Neural cell (in vitro differentiated cells): ENCODE results near the gene TNFRSF14. TPM values are rescaled to one million over a fixed set of nuclear protein-coding genes. Genes with fewer than 3 reads are reported as not detected.

Experiments
- H2AFZ ChIP-seq: fragments of 200-600, 300-800 bp; sonication (generic), shearing (Covaris generic); 2 replicates; pipeline ENCODE4 v1.6.0; 2014; ENCODE audit warnings: low read depth, mild to moderate bottlenecking, antibody characterized with exemption, low read length, moderate library complexity
- H3F3A ChIP-seq: fragments of 200-600 bp; shearing (Covaris generic); 2 replicates; pipeline ENCODE4 v1.6.1; 2016; ENCODE audit warnings: mild to moderate bottlenecking, moderate library complexity, mixed read lengths, antibody characterized with exemption, low read length; ENCODE audit not compliant: insufficient read depth, poor library complexity, severe bottlenecking
- H3K27ac ChIP-seq: fragments of 200-600, 300-800 bp; sonication (generic), shearing (Covaris generic); 2 replicates; pipeline ENCODE4 v1.5.1; 2014; ENCODE audit warnings: mild to moderate bottlenecking, low read length, moderate library complexity
- H3K27me3 ChIP-seq: fragments of 300-800, 200-600 bp; sonication (generic), shearing (Covaris generic); 2 replicates; pipeline ENCODE4 v1.6.0; 2014; ENCODE audit warnings: mild to moderate bottlenecking, low read depth, low read length, moderate library complexity; ENCODE audit not compliant: insufficient read depth
- H3K36me3 ChIP-seq: fragments of 300-800, 200-600 bp; sonication (generic), shearing (Covaris generic); 2 replicates; pipeline ENCODE4 v1.5.1; 2014; ENCODE audit warnings: mild to moderate bottlenecking, antibody characterized with exemption, low read length, moderate library complexity; ENCODE audit not compliant: insufficient read depth
- H3K4me2 ChIP-seq: fragments of 300-800, 200-600 bp; sonication (generic), shearing (Covaris generic); 2 replicates; pipeline ENCODE4 v1.6.0; 2014; ENCODE audit warnings: mild to moderate bottlenecking, low read length
- H3K4me3 ChIP-seq: fragments of 300-800, 200-600 bp; sonication (generic), shearing (Covaris generic); 2 replicates; pipeline ENCODE4 v1.5.1; 2014; ENCODE audit warnings: mild to moderate bottlenecking, low read length, moderate library complexity
- H3K79me2 ChIP-seq: fragments of 200-600 bp; shearing (Covaris generic); replicated peaks from 2 replicates; pipeline ENCODE4 v1.6.0; 2014; ENCODE audit warnings: mild to moderate bottlenecking, low read length, moderate library complexity; ENCODE audit not compliant: insufficient read depth
- H3K9ac ChIP-seq: fragments of 300-800, 200-600 bp; sonication (generic), shearing (Covaris generic); 2 replicates; pipeline ENCODE4 v1.6.1; 2016; ENCODE audit warnings: mild to moderate bottlenecking, low read length, mixed read lengths
- H3K9me2 ChIP-seq: fragments of 200-600 bp; shearing (Covaris generic); 2 replicates; pipeline ENCODE4 v1.6.1; 2016; ENCODE audit warnings: mild to moderate bottlenecking, low read length, mixed read lengths; ENCODE audit not compliant: insufficient read depth
- H3K9me3 ChIP-seq: fragments of 200-600, 300-800 bp; sonication (generic), shearing (Covaris generic); 2 replicates; pipeline ENCODE4 v1.6.1; 2016; ENCODE audit warnings: mild to moderate bottlenecking, mixed run types, low read length, moderate library complexity, mixed read lengths
- H4K20me1 ChIP-seq: fragments of 200-600 bp; shearing (Covaris generic); 2 replicates; pipeline ENCODE4 v1.6.1; 2016; ENCODE audit warnings: mild to moderate bottlenecking, mixed run types; ENCODE audit not compliant: insufficient read depth
- EP300 ChIP-seq: fragments of 450-650 bp; conservative IDR thresholded peaks from 2 replicates; pipeline ENCODE4 v1.6.1; 2014; ENCODE audit warnings: antibody characterized with exemption, mild to moderate bottlenecking, moderate library complexity; ENCODE audit not compliant: poor library complexity, severe bottlenecking
- EZH2 ChIP-seq: fragments of 200-600, 300-800 bp; shearing (Covaris generic), sonication (generic); IDR thresholded peaks from 2 replicates; pipeline ENCODE4 v1.6.1; 2014; ENCODE audit warnings: antibody characterized with exemption, low read length, borderline replicate concordance, mild to moderate bottlenecking; ENCODE audit not compliant: insufficient read depth, poor library complexity, severe bottlenecking
- MXI1 ChIP-seq: fragments of 450-650 bp; conservative IDR thresholded peaks from 2 replicates; pipeline ENCODE4 v1.6.1; 2014; ENCODE audit warnings: antibody characterized with exemption, mild to moderate bottlenecking; ENCODE audit not compliant: poor library complexity, severe bottlenecking
- POLR2AphosphoS5 ChIP-seq: IDR thresholded peaks from 2 replicates; pipeline ENCODE4 v1.6.1; 2012
- RAD21 ChIP-seq: fragments of 450-650 bp; conservative IDR thresholded peaks from 2 replicates; pipeline ENCODE4 v1.6.1; 2014; ENCODE audit warnings: antibody characterized with exemption, mild to moderate bottlenecking, moderate library complexity
- SMC3 ChIP-seq: fragments of 450-650 bp; conservative IDR thresholded peaks from 2 replicates; pipeline ENCODE4 v1.6.1; 2014; ENCODE audit warnings: antibody characterized with exemption, mild to moderate bottlenecking, moderate library complexity; ENCODE audit not compliant: poor library complexity
- TAF1 ChIP-seq: IDR thresholded peaks from 2 replicates; pipeline ENCODE4 v1.6.1; 2012; ENCODE audit warnings: low read depth
- polyA plus RNA-seq: library from polyadenylated mRNA; depleted of rRNA; stranded (reverse); fragments of >200 nt; gene quantifications from 2 replicates; pipeline ENCODE4 v1.2.3, GENCODE V29; 2014
- TF ChIP-seq, protein P1 (sequence below): fragments of 450-650 bp; IDR thresholded peaks from 2 replicates; pipeline ENCODE4 v1.5.1; 2014; ENCODE audit warnings: antibody characterized with exemption, mild to moderate bottlenecking, moderate library complexity; ENCODE audit not compliant: poor library complexity, severe bottlenecking
- TF ChIP-seq, protein P2 (sequence below): IDR thresholded peaks from 2 replicates; pipeline ENCODE4 v1.6.1; 2012; ENCODE audit warnings: borderline replicate concordance

TNFRSF14 gene
- polyA plus RNA-seq, 1 donor from 2014 or later = 1.1 TPM

DNA sequence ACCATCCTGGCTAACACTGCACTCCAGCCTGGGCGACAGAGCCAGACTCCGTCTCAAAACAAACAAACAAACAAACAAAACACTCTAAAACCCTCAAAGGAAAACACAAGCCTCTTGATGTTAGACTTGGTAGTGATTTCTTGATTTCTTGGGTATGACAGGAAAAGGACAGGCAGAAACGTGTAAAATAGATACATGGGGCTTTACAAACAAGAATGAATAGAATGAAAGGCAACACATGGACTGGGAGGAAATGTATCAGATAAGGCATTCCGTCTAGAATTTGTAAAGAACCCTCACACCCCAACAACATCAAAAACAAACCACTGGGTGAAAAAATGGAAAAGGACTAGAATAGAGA is 22.6 kb downstream of the TNFRSF14 start:
- H3K27me3 ChIP-seq = no peaks in the 10 kb centered on the region
- no peak for TF ChIP-seq SMC3
- TF ChIP-seq, protein P1, sequence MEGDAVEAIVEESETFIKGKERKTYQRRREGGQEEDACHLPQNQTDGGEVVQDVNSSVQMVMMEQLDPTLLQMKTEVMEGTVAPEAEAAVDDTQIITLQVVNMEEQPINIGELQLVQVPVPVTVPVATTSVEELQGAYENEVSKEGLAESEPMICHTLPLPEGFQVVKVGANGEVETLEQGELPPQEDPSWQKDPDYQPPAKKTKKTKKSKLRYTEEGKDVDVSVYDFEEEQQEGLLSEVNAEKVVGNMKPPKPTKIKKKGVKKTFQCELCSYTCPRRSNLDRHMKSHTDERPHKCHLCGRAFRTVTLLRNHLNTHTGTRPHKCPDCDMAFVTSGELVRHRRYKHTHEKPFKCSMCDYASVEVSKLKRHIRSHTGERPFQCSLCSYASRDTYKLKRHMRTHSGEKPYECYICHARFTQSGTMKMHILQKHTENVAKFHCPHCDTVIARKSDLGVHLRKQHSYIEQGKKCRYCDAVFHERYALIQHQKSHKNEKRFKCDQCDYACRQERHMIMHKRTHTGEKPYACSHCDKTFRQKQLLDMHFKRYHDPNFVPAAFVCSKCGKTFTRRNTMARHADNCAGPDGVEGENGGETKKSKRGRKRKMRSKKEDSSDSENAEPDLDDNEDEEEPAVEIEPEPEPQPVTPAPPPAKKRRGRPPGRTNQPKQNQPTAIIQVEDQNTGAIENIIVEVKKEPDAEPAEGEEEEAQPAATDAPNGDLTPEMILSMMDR = no peak
- no peak for TF ChIP-seq POLR2AphosphoS5
- no peak for TF ChIP-seq MXI1
- TF ChIP-seq RAD21 = no peak
- TF ChIP-seq TAF1 = no peak
- TF ChIP-seq, protein P2, sequence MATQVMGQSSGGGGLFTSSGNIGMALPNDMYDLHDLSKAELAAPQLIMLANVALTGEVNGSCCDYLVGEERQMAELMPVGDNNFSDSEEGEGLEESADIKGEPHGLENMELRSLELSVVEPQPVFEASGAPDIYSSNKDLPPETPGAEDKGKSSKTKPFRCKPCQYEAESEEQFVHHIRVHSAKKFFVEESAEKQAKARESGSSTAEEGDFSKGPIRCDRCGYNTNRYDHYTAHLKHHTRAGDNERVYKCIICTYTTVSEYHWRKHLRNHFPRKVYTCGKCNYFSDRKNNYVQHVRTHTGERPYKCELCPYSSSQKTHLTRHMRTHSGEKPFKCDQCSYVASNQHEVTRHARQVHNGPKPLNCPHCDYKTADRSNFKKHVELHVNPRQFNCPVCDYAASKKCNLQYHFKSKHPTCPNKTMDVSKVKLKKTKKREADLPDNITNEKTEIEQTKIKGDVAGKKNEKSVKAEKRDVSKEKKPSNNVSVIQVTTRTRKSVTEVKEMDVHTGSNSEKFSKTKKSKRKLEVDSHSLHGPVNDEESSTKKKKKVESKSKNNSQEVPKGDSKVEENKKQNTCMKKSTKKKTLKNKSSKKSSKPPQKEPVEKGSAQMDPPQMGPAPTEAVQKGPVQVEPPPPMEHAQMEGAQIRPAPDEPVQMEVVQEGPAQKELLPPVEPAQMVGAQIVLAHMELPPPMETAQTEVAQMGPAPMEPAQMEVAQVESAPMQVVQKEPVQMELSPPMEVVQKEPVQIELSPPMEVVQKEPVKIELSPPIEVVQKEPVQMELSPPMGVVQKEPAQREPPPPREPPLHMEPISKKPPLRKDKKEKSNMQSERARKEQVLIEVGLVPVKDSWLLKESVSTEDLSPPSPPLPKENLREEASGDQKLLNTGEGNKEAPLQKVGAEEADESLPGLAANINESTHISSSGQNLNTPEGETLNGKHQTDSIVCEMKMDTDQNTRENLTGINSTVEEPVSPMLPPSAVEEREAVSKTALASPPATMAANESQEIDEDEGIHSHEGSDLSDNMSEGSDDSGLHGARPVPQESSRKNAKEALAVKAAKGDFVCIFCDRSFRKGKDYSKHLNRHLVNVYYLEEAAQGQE = no peak
- TF ChIP-seq EZH2 = no peak
- no peak for TF ChIP-seq EP300
- no peaks in the 10 kb centered on the region for H3K79me2 ChIP-seq
- no peak overlapping the region for H2AFZ ChIP-seq
- H3K27ac ChIP-seq = no peak overlapping the region
- H3K4me3 ChIP-seq = no peak overlapping the region
- no peak overlapping the region for H3K9ac ChIP-seq
- no peaks in the 10 kb centered on the region for H3K9me2 ChIP-seq
- H3F3A ChIP-seq = no peaks in the 10 kb centered on the region
- no peaks in the 10 kb centered on the region for H3K36me3 ChIP-seq
- H3K4me2 ChIP-seq = no peak overlapping the region
- no peaks in the 10 kb centered on the region for H4K20me1 ChIP-seq
- no peaks in the 10 kb centered on the region for H3K9me3 ChIP-seq

DNA sequence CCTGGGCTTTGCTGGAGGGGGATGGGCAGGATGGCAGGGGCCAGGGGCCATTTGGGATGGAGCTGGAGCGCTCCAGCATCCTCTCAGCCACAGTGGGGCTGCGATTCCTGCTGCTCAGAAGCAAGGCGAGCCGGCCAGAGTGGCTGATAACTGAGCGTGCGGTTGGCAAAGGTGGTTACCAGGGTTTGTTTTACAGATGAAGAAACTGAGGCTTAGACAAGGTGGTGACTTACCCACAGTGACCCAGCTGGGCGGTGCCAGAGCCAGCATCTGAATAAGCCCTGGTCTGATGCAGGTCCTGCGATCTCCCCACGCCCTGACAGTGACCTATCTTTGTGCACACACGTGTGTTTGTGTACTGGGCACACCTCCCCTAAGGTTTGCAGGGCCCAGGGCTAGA is 24.5 kb downstream of the TNFRSF14 start:
- Histone ChIP-seq H3K9me3 (no peaks in the 10 kb centered on the region), H3K9me2 (no peaks in the 10 kb centered on the region), H2AFZ (no peak overlapping the region), H3K27ac (no peak overlapping the region), H3K36me3 (no peaks in the 10 kb centered on the region), H3K9ac (no peak overlapping the region), H4K20me1 (no peaks in the 10 kb centered on the region), H3K79me2 (no peaks in the 10 kb centered on the region), H3K27me3 (no peaks in the 10 kb centered on the region), H3K4me2 (no peak overlapping the region), H3F3A (no peaks in the 10 kb centered on the region), H3K4me3 (no peak overlapping the region)
- TF ChIP-seq, protein P2 = no peak
- TF ChIP-seq, protein P1 = no peak
- no peak for TF ChIP-seq EZH2
- no peak for TF ChIP-seq MXI1
- no peak for TF ChIP-seq RAD21
- no peak for TF ChIP-seq SMC3
- TF ChIP-seq POLR2AphosphoS5 = no peak
- TF ChIP-seq EP300 = no peak
- no peak for TF ChIP-seq TAF1
